ENCODE measurements around the gene CBFA2T2.
"Not testable (repeated sequence)": the region's sequence is repeated elsewhere in the genome, so short reads cannot be mapped to it uniquely, and the experiment has no call there.

Gene CBFA2T2

DNA sequence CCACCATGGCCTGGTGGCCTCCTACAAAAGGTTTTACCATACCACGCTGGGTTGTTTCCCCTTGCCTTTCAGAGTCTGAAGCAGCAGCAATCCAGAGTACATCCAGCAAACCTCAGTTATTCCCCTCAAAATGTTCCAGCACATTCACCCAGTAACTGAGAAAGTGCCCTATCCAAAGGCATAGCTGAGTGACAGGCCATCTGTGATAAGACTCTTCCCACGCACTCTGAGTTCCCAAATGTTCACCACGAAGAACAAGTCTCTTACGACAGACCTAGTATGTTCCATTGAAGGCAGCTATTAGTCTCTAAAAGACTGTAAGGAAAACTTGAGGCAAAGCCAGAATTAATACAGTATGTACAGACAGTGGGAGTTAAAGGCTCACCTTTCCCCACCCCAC is 140.6 kb downstream of the CBFA2T2 start:
- no peak for DNase-seq

DNA sequence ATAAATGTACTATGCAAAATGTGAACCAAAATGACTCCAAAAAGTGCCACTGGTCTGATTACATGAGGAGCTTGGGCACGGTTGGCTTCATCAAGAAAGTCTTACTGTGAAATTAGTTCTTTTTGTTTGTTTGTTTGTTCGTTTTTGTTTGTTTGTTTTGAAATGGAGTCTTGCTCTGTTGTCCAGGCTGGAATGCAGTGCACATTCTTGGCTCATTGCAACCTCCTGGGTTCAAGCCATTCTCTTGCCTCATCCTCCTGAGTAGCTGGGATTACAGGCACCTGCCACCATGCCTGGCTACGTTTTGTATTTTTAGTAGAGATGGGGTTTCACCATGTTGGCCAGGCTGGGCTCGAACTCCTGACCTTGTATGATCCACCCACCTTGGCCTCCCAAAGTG is 142.0 kb downstream of the CBFA2T2 start:
- DNase-seq = not testable (repeated sequence)

DNA sequence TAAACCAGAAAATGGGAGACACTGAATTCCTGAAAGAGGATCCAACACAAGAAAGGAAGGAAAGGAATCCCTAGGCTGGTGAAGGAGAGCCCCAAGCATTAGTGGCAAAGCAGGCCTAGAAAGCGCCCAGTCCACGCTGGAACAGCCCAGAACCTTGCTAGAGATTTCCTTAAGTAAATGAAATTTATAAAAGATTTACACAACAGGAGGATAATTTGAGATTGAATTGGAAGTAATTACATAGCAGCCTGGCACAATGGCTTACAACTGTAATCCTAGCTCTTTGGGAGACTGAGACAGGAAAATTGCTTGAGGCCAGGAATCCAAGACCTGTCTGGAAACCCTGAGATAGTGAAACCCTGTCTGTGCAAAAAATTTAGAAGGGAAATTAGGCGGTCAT is 145.4 kb downstream of the CBFA2T2 start:
- DNase-seq = no peak

DNA sequence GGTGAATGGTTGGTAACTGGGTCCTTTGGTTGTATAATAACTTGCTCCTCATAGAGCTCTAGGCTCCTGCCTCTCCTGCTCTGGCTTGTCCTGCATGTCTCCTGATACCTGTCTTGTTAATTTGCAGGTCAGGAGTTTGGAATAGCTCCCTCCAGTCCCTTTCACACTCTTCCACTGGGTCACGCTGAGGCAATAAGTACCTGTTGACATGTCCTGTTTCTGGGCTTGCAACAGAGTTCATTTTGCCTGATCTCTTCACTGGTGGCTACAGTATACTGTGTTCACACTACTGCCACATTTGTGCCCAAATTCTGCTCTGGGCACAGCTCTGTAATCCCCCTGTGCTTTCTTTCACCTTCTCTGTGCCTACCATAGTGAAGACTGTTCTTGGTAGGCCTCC is 146.9 kb downstream of the CBFA2T2 start:
- no peak for DNase-seq

DNA sequence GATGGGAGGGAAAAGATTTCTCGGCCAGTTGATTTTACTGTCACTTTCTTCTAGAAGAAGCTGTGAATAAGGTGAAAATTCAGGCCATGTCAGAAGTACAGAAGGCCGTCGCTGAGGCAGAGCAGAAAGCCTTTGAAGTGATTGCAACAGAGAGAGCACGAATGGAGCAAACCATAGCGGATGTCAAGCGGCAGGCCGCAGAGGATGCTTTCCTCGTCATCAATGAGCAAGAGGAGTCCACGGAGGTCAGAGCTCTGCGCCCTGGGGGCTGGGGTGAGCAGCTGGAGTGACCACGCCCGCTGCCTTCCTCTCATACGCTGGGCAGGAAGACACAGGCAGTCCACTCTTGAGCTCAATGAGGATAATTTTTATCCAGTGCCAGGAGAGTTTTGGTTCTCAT is 150.4 kb downstream of the CBFA2T2 start:
- no peak for DNase-seq

DNA sequence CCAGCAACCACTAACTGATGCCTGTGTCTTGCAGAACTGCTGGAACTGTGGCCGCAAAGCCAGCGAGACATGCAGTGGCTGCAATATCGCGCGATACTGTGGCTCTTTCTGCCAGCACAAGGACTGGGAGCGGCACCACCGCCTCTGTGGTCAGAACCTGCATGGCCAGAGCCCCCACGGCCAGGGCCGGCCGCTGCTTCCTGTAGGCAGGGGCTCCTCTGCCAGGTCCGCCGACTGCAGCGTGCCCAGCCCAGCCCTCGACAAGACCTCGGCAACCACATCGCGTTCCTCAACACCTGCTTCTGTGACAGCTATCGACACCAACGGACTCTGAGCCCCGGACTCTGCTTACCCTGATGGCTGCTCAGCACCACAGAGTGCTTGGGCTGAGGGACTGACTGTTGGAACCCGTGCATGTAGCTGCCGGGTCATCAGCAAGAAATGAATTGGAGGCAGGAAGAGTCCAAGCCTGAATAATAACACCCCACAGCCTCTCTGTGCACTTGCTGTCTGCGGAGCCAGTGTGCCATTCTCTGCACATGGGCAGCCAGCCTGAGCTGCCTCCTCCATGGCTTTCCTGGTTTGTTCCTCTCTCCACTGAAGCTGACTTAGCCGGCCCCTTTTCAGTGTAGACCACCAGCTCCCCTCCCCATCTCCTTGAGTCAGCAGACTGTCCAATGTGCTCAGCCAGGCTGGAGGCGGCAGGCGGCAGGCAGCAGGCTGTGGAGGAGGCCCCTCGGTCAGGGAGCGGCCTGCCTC is 154.6 kb downstream of the CBFA2T2 start:
- DNase-seq = no peak

DNA sequence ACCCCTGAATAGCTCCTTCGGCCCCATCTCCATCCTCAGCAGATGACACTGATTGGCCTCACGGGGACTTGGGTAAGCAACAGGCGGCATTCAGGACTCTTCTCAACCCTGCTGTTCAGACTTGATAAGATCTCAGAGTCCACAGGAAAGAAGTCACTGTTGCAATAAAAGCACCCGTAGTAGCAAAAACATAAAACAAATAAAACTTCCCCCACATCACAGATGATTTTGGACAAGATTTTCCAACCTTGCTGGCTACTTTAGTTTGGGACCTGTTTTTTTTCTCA is 155.1 kb downstream of the CBFA2T2 start:
- no peak for DNase-seq

DNA sequence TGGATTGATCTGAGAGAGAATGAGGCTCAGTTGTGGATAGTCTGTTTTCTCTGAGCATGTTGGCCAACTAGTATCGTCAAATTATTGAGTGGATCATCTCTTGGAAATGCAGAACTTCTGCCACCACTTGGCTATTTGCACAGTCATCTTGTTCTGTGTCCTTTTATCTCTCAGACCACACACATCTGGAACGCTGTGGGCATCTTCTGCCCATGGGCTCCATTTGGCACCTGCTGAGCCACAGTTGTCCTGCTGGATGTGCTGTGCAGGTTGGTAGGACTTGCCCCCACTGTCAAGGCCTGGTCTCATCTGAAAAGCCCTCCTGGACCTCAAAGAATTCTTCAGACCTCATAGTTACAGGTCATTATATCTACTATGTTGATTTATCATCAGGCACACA is 155.5 kb downstream of the CBFA2T2 start:
- no peak for DNase-seq

DNA sequence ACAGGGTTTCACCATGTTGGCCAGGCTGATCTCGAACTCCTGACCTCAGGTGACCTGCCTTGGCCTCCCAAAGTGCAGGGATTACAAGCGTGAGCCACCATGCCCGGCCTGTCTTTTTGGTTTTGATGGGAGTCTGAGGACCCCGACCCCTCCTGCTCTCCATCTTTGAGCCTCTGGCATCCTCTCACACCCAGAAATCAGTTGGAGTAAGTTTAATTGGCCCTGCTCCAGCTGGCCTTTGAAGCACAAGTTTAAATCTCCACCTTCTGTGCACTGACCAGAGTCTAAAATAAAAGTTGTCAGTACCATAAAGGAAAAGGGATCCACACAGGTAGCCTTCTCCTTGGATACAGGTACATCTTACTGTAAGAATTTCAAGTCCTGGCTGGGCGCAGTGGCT is 156.3 kb downstream of the CBFA2T2 start:
- DNase-seq = no peak

DNA sequence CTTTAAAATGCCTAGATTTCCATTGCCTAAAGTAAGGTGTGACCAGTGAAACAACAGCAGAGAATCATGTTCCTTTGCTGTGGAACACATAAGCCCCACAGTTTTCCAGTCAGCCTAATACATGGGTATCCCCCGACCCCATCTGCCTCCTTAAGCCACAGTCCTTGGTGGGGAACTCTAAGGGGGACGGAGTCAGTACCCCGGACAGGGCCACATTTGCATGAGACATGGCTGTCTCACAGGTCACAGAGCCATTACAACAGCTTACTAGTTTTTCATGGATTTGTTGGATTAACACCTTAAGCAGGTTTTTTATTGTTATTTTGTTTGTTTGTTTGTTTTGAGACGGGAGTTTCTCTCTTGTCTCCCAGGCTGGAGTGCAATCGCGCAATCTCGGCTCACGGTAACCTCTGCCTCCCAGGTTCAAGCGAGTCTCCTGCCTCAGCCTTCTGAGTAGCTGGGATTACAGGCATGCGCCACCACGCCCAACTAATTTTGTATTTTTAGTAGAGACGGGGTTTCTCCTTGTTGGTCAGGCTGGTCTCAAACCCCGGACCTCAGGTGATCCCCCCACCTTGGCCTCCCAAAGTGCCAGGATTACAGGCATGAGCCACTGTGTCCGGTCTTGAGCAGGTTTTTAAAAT is 157.2 kb downstream of the CBFA2T2 start:
- not testable (repeated sequence) for DNase-seq

DNA sequence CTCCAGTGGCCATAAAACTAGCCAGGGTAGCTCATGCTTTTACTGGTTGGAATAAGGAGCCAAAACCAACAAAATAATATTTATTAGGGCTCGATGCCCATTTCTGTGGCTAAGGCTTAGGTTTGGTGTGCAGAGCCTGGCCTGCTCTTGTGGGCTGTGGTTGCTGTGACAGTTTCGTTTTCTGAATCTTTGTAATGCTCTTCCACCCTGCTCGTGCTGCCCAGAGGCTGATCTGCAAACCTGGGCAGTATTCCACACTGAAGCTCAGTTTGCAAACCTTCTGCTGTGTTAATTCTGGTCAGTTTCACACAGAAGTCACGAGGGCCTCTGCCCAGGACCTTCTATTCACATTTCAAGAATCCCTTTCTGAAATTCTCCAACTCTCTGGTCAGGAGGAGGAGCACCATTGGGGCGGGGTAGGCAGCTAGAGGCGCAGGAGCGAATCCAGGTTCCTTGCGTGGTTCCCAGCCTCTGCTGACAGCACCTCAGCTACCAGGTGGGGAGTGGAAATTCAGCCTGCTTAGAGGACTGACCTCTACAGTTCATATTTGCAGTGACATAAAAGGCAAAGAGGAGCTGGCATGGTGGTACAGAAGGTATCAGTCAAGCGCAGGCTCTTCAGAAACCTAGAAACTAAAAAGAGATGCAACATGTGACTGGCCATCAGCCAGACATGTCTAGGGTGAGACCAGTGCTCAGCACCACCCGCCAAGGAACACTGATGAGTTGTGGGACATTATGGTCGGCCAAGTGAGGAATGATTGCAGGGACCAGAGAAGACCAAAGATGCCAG is 157.9 kb downstream of the CBFA2T2 start:
- DNase-seq = no peak

DNA sequence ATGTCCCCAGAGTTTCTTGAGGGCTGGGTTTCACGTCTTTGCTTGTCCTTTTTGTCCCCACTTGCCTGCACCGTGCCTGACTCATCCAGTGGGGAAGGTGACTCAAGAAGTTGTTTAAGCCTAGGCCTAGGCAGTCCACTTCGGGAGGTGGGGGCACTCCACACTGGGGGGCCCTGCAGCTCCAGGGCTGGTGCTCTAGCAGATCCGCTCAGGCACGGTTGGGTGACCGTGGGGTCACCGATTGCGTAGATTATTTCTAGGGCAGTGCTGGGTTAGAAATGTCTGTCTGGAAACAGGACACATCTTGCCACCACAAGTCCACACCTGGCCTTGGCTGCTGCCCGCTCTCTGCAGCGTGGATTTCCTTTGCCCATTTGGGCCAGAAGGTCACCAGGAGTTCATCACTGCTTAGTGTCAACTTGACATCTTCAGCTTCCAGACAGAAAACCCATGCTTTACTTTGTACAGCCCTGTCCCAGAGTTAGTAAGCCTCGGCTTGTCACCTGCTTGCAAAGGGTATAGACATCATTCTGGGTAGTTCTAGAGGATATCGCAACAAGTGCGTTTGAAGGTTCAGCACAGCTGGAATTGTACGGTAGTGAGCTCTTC is 158.6 kb downstream of the CBFA2T2 start:
- no peak for DNase-seq

DNA sequence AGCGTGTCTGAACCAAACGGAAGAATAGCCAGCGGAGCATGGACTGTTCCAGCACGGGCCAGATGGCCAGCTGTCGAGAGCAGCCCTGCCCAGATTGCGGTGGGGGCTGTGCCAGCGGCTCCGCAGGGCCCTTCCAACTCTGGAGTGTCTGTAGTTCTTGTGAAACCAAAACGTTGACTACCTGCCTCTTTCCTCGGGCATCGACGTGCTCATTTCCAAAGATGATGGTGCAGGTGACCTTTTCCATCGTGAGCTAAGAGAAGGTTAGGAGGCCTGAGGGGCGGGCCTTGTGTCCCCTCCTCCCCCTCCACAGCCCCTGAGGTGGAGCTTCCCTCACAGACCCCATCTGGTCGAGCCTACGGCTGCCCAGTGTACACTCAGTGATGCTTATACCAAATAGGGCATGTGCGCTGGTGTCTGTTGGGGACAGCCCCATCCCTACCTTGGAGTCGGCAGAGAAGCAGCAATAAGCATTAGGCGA is 159.3 kb downstream of the CBFA2T2 start:
- no peak for DNase-seq

DNA sequence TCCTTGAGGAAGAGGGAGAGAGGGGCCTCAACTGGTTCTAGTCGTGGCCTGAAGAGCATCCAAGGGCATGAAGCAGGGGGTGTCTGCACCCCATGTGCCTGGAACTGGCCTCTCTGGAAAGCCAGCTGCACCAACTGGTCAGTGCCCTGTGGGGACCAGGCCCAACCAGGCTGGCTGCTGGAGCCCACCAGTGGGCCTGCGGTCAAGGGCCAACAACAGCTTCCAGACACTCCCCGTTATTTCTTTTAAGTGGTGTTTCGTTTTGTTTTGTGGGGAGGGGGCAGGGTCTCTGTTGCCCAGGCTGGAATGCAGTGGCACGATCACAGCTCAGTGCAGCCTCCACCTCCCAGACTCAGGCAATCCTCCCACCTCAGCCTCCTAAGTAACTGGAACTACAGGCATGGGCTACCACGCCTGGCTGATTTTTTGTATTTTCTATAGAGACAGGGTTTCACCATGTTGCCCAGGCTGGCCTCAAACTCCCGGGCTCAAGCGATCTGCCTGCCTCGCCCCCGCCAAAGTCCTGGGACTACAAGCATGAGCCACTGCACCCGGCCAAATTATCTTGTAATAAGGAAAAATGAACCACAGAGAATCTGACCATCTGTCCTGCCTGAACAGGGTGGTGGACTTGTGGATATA is 160.3 kb downstream of the CBFA2T2 start:
- DNase-seq = no peak

DNA sequence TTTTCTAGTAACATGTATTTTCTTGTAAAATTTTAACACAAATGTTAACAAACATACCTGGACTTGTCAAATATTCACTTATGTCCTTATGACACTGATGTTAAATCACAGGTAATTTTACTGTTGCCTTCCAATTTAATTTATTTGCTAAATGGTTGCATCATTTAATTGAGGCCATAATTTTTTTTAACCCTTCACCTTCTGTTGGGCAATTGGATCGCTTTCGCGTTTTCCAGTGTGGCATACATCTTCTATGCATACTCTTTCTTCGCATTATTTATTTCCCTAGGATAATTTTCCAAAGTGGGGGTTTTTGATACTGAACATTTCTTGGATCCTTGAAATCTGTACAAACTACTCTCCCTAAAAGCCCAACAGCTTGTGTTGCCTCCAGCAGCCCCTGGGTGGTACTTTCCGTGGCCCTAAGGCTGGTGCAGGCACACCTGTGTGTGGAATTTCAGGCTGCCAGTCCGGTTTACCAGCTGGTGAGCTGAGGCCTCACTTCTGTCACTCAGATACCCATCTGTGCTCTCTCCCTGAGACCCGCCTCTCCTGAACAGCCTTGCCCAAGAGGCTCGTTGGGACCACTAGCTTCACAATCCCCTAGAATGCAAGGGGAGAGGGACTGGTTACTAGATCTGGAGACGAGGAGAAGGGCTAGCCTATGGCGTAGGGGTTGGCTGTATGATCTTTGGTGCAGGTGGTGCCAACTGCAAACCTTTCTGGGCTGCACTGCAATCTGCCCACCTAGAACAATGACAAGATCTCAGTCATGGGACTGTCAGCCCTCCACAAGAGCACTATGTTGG is 161.1 kb downstream of the CBFA2T2 start:
- no peak for DNase-seq

DNA sequence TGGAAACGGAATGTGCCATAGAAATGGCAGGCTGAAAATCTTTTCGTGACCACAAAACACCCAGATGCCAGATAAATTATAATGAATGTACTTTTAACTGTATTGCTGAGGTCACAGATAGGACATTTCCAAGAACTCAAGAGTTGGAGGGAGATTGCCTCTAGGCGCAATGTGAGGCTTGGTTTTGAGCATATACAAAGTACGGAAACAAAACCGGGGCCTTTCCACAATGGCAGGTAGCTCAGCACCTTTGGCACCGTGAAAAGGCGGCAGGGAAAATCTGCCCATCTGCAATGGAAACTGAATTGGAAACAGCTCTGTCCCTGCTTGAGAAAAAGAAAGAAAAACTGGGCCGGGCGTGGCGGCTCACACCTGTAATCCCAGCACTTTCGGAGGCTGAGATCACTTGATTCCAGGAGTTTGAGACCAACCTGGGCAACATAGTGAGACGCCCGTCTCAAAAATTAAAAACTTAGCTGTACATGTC is 161.7 kb downstream of the CBFA2T2 start:
- DNase-seq = no peak

DNA sequence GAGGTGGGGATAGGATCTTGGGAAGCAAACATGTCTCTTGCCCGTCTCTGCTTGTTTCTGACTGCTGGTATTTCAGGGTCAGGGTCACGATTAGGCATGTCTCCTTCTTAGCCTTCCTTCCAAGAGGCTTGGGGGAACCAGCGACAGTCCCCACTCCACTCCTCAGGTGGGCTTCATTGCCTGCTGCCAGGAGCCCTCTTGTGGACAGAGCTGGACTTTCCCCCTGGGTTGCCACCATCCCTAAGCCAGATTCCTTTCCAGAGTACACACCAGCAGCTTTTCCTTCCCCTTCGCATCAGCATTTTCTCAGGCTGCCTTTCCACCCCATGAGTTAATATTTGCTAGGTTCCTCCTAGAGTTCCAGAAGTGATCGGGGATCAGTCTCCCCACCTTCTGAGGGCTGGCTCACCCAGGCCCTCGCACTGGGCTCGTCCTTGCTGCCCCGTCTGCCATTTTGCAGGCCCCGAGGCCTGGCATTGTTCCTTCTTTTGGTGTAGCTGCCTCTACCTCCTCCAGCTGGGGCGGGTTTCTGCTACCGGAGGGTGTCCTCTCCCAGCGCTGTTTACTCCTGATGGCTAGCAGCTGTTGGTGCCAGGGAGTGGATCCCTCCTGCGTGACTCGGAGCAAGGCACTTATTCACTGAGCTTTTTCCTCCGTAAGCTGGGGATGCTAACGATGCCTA is 163.5 kb downstream of the CBFA2T2 start:
- peak; percentile 33 for DNase-seq

DNA sequence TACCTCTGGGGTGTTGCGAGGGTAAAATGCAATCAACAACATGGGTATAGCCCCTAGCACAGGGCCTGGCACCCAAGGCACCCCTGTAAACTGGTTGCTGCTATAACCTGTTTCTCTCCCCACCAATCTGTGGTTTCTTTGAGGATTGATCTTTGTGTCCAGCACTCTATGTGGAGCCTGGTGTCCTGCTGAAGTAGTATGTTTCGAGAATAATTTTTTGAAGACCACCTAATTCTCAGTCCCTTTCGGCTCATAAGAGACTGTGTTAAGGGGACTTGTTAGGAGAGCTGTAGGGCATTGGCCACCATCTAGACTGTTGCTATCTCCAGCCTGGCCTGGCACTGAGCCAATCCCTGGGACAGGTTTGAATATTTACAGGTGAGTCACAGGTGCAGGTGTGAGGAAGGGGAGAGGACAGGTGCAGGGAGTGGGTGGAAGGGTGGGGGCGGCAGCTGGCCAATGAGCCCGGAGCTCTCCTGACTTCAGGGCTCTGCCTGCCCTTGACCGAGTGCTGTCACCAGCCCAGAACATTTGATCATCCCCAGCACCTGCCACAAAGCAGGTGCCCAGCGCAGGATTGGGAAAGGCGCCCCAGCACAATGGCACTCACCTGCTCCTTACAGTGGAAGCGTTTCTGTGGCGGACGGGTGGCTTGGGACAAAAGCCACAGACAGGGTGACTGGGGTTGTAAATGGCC is 164.2 kb downstream of the CBFA2T2 start:
- DNase-seq = no peak

DNA sequence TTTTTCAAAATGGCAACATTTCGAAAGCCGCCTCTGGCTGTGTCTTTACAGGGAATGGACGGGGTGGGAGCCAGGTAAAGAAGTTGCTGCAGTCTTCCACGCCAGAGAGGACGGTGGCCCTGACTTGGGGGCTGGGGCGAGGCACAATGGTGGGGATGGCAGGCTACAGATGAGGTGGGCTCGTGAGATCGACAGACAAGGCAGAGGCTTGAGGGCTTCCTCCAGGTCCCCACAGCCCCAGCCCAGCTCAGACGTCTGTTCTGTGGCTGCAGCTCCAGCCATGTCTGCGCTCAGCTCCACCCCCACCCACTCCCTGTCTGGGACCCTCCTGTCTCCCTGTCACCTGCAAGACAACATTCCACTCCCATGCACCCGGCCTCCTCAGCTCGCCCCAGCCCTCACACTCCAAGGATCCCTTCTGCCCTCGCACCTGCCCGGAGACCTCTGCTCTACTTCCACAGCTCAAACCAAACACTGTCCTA is 164.8 kb downstream of the CBFA2T2 start:
- DNase-seq = no peak

DNA sequence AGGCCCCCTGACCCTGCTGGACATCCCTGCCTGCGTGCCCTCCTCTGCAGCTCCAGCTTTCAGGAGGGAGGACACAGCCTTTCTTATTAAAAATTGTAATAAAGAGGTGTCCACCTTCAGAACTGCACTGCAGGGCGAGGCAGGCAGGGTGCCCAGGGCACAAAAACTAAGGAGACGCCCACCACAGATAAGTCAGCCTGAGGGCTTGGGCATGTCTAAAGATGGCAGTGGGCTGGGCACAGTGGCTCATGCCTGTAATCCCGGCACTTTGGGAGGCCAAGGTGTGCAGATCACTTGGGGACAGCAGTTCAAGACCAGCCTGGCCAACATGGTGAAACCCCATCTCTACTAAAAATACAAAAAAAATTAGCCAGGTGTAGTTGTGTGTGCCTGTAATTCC is 165.3 kb downstream of the CBFA2T2 start:
- DNase-seq = no peak

Data from CD4-positive, alpha-beta T cell treated with Interleukin-4 for 4 hours (primary cell).